ENCODE results near the gene BST2.

BST2 gene, protein sequence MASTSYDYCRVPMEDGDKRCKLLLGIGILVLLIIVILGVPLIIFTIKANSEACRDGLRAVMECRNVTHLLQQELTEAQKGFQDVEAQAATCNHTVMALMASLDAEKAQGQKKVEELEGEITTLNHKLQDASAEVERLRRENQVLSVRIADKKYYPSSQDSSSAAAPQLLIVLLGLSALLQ

DNA sequence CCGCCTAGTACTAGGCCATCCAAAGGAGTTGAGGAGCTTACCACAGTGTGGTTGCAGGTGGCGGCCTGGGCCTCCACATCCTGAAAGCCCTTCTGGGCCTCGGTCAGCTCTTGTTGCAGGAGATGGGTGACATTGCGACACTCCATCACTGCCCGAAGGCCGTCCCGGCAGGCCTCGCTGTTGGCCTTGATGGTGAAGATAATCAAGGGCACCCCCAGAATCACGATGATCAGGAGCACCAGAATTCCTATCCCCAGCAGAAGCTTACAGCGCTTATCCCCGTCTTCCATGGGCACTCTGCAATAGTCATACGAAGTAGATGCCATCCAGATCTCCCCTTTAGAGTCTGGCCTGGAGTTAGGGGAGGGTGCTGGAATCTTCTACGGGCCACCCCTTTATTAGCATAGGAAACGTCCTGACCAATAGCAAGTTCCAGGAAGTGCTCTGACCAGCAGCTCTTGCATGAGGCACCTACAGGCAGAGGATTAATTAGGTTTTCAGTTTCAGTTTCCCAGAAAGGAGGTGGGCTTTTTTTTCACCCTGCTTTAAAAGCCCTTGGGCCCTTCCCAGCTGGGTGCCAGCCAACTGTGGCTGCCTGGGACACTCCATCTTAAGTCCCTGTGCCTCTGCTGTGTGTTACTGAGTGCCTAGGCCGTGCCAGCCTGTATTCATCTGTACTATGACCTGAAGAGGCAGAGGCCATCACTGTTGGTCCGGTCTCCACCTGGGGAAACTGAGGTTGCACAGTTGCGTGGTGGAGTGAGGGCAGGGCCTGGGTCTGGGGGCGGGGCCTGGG, at the start of gene BST2:
BST2 (minus strand) TSS at position 381 of the 796 bp plus-strand sequence; CDS start at position 326, 55 bp downstream.
- no peak for DNase-seq (ENCODE audit: low read depth)

DNA sequence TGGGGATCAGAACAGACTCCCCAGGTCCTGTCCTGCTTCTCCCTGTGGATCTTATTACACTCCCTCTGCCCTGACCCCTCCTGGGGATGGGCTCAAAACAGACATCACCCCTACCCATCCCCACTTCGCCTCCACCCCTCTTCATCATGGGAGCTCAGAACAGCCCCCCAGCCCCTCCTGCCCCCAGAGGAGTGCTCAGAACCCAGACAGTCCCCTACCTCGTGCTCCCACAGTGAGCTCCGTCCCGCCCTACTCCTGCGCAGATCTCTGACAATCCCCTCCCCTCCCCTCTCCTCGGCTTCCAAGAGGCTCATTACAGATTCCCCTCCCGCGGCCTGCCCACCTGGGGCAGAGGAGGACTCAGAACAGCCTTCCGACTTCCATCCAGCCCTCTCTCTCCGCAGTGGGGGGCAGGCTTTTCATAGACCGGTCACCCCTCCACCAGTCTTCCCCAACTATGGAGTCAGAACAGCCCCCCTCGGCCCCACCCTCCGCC, 49.2 kb upstream of the BST2 start:
- DNase-seq (ENCODE audit: low read depth) = no peak

DNA sequence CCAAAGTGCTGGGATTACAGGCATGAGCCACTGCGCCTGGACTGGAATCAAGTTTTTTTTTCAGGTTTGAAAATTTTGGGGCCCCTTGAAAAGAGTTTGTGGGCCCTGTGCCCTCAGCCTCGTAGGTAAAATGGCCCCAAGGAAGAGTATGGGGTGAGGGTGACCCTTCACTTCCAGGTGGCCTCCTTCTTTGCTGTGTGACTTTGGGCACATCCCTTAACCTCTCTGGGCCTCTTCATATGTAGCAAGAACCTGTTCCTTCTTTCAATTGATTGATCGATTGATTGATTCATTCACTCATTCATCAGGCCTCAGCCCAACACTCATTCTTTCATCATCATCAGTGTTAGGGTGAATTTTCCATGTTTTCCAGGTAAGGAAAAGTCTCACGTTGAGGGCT, 46.4 kb upstream of the BST2 start:
- no peak for DNase-seq (ENCODE audit: low read depth)

DNA sequence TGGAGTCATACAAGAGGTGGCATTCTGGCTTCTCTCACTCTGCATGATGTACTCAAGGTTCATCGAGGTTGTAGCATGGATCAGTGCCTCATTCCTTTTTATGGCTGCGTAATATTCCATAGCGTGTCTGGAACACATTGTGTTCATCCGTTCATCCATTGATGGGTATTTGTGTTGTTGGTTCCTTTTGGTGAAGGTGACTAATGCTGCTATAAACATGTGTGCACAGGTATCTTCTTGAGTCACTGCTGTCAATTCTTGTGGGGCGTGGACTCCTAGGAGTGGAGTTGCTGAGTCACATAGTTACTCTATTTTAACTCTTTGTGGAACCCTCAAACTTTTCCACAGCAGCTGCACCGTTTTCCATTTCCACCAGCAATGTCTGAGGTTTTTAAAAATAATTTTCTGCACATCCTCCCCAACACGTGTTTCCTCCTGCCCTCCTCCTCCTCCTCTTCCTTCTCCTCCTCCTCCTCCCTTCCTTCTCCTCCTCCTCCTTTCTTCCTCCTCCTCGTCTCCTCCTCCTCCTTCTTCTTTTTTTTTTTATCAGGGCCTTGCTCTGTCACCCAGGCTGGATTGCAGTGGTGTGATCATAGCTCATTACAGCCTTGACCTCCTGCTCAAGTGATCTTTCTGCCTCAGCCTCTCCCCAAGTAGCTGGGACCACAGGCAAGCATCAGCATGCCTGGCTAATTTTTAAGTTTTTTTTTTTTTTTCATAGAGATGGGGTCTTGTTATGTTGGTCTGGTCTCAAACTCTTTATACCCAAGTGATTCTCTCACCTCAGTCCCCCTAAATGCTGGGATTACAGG, 45.0 kb upstream of the BST2 start:
- no peak for DNase-seq (ENCODE audit: low read depth)

DNA sequence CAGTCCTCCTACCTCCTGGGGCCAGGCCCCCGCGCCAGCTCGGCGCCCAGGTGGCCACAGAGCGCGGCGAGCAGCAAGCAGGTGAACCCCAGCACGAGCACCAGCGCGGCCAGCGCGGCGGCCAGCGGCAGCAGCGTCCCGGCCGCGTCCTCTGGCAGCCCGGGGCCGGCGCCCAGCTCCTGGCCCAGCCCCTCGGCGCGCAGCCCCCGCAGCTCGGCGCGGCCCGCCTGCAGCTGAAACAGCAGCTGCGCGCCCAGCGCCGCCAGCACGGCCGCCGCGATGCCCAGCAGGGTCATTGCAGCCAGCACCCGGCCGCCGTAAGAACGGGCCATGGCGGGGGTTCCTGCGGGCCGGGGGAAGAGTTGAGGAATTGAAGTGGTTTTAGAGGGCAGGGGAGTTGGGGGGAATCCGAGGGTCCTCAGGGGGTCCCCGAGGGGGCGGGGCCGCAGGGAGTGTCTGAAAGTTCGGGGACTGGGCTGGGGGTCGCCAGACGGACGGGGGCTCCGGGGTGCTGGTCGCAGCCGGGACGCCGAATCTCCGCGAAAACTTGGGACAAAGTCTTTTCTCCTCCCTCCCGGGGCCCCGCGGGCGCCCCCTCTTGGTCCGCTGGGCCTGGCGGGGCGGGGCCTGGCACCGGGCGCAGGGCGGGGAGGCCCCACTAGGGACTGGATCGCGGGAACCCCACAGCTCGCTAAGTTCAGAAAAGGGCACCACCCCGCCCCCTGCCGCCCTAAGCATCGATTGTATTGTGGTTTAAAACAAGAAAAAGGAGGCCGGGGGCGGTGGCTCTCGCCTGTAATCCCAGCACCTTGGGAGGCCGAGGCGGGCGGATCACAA, 42.9 kb upstream of the BST2 start, which contains the start of gene TMEM221:
TMEM221 (minus strand) TSS at position 538 of the 837 bp plus-strand sequence; CDS start at position 332, 206 bp downstream.
- DNase-seq (ENCODE audit: low read depth) = no peak

DNA sequence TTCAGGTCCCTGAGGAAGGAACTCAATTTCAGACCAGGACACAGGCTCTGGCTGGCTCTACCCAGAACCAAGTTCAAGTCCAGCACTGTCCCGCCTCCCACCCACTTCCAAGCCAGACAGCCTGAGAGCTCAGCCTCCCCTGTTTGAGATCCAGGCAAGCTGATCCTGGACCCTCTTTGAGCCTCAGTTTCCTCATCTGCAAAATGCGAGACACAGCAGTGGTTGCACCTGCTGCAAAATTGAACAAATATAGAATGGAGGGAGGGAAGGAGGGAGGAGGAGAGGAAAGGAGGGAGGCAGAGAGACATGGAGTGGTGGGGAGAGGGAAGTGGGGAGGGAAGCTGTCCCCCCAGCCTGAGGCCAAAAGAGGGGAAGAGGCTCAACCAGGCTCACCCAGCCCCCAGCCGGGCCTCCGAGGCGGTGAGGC, 42.3 kb upstream of the BST2 start:
- DNase-seq (ENCODE audit: low read depth) = no peak

DNA sequence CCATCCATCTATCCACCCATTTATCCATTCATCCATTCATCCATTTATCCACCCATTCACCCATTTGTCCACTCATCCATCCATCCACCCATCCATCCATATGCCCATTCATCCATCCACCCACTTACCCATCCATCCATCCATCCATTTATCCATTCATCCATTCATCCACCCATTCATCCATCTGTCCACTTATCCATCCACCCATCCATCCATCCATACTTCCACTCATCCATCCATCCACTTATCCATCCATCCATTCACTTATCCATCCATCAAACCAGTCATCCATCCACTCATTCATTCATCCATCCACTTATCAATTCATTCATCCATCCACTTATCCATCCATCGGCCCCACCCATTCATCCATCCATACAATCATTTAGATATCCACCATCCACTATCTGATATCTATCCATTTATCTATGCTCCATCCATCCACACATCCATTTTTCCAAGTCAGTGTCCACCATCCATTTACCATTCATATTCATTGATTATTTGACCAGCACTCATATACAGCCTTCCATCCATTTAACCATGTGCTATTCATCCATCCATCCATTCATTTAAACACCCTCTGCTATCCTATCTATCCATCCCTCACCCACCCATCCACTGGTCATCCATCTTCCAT, 40.2 kb upstream of the BST2 start:
- DNase-seq (ENCODE audit: low read depth) = no peak

DNA sequence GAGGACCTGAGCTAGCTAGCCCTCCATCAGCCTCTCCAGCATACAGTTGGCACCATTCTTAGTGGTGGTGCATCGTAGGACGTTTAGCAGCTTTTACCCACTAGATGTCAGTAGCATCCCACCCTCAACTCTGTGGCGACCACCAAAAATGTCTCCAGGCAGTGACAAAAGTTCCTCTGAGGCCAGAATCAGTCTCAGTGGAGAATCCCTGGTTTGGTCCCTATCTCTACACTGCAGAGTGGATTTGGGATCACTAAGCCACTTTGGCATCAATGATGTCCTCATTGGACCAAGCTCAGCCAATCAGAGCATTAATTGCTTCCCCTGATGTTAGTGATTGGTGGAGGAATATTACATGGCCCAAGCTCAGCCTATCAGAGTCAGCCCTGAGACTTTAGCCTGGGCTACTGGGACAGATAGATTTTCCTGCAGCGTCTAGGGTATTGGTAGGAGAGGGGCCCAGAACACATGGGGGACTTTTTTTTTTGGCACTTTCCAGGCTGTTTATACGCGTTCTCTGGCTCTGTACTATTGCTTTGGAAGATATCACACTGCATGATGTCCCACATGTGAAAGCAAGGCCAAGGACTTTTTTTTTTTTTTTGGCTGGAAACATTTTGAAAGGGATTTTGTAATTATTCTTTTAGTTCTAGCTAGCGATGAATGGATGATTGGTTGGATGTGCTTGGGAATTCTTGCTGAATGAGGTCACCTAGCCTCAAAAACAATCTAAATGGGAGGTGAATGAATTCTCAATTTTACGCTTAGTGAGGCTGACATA, 36.0 kb upstream of the BST2 start:
- no peak for DNase-seq (ENCODE audit: low read depth)

DNA sequence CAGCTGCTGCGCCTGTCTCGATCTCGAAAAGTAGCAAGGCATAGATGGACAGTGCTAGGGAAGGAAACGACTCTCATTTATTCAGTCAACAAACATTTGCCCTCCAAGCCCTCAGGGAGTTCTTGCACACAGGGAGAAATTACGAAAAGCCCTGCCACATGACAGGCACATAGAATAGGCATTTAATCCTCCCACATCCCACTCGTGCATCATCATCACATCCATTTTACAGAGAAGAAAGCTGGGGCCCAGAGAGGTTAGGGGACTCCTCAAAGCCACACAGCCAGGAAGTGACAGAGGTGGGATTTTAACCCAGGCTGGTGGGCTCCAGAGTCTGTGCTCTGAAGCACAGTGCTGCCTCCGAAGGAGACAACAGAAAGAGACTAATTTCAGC, 31.4 kb upstream of the BST2 start:
- no peak for DNase-seq (ENCODE audit: low read depth)

DNA sequence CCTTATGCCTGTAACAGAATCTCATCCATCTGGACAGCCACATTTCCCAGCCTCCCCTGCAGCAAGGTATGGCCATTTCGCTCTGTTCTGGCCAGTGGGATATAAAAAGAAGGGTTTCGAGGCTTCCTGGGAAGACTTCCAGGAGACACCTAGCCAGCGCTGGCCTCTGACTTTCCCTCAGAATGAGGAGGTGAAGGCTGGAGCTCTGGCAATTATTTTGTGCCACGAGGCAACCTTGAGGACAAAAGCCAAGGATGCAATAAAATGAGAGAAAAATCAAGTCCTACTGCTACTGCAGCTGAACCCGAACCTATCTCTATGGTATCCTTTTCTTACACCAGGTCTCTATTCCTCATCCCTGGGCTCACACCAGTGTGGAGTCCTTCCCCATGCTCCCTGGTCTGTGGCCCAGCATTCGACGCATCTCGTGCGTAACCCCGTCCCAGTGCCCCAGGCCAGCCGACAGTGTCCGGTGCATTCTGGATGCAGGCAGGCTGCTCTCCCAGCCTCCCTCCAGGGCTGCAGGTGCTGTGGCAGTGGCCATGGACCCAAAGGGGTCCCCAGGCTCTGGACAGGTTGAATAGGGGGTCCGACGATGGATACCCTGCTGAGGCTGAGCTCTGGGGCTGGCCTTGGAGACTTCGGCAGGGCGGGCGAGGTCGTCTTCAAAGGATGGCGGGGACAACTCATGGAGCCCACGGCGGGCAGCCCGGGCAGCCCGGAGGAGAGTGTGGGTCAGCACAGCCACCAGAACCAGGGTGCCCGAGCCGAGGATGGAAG, 30.9 kb upstream of the BST2 start:
- DNase-seq (ENCODE audit: low read depth) = no peak

DNA sequence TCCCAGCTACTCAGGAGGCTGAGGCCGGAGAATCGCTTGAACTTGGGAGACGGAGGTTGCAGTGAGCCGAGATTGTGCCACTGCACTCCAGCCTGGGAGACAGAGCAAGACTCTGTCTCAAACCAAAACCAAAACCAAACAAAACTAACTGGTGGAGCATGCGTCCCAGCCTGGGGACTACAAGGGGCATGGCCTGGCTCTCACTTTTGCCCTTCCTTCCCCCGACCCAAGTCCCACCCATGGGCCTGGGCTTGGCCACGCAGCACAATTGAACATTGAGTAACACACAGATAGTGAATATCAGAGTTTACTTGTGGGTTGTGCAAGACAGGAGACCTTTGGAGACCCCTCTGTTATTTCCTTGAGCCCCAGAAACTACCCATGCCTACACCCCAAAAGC, 29.8 kb upstream of the BST2 start:
- DNase-seq (ENCODE audit: low read depth) = no peak

DNA sequence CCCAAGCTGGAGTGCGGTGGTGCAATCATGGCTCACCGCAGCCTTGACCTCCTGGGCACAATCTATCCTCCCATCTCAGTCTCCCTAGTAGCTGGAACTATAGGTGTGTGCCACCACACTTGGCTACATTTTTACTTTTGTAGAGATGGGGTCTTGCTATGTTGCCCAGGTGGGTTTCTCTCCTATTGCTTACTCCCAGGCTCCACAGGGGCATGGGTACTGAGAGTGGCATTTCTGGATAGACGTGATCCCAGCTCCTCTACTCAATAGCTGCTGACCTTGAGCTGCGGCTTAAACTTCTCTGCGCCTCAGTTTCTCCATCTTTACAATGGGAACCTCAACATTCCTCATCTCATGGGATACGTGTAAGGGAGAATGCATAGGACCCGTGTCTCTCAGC, 26.0 kb upstream of the BST2 start:
- DNase-seq (ENCODE audit: low read depth) = no peak

DNA sequence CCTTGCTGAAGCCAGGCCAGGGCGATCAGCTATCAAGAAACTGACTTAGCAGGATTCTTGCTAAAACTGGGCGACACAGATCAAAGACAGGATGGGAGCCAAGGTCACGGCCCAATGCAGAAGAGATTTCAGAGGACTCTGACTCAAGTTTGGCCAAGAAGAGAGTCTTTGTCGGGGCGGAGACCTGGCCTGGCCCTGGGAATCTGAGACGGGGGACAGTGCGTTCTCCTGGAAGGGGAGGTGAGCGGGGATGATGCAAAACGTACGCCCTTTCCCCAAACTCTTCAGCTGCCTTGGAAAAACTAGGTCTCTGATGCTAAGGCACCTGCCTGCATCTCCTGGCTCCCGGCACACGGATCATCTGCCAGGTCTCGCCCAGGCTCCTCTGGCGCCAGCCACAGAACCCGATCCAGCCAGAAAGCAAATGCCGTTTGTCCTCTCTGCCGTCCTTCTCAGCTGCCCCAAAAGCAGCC, 24.2 kb upstream of the BST2 start:
- DNase-seq (ENCODE audit: low read depth) = no peak

DNA sequence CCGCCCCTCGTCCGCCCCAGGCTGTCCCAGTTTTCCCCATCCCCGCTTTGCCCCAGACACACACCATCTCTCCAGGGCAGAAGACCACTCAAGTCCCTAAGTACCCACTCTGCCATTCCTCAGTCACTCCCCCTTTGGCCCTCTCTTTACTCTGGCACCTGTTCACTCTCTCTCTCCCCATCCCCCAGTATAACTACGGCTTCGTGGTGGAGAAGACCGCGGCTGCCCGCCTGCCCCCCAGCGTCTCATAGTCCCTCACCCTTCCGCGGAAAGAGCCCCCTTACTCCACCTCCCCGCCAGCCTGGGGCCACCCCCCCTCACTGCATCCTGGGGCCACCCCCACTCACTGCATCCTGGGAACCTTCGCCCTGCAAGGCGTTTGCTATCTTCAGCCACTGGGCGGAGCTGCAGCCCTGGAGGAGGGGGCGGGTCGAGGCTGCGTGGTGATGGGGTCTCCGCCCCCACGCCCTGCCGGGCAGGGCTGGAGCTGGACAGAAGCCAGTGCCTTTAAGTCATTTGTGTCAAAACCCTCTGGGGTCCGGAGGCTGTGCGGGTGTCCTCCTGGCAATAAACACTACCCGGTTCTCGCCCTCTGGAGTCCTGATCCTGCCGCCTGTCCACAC, 19.4 kb upstream of the BST2 start:
- DNase-seq (ENCODE audit: low read depth) = no peak

DNA sequence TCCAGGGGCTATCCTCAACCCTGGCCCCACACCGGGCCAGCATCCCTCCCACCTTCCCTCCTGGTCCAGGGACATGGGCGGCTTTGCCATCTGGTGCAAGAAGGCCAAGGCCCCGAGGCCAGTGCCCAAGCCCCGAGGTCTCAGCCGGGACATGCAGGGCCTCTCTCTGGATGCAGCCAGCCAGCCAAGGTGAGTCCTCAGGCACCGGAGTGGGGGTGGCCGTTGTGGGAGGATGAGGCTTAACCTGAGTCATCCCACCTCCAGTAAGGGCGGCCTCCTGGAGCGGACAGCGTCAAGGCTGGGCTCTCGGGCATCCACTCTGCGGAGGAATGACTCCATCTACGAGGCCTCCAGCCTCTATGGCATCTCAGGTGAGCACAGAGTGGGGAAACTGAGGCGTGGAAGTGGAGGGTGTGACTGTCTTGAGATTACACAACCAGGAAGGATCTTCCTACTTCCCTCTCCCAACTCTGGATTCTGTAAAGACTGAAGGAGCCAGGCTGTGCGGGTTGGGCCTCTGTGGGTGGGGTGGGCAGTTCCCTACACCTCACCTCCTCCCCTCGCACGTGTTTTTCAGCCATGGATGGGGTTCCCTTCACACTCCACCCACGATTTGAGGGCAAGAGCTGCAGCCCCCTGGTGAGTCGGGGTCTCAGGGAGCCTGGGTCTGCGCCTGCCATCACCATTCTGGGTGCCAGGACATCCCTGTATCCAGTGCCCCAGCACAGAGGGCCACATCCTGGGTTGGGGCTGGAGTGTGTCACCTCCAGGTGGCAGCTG, 18.2 kb upstream of the BST2 start:
- DNase-seq (ENCODE audit: low read depth) = no peak

DNA sequence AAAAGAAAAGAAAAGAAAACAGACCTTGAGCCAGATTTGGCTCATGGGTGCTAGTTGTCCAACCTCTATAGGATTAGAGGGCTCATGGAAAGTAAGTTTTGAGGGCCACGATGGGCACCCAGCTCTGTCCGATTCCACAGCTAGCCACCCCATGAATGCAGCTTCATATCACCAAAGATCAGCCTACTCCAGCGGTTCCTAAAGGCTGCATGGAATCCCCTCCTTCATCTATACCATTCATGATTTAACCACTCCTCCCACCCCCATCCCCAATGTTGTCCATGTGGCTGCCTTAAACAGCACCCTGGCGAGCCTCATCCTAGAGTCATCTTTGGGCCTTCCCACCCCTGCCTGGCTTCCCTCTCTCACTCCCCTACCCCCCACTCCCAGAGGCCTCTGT, 16.5 kb upstream of the BST2 start:
- DNase-seq (ENCODE audit: low read depth) = no peak

DNA sequence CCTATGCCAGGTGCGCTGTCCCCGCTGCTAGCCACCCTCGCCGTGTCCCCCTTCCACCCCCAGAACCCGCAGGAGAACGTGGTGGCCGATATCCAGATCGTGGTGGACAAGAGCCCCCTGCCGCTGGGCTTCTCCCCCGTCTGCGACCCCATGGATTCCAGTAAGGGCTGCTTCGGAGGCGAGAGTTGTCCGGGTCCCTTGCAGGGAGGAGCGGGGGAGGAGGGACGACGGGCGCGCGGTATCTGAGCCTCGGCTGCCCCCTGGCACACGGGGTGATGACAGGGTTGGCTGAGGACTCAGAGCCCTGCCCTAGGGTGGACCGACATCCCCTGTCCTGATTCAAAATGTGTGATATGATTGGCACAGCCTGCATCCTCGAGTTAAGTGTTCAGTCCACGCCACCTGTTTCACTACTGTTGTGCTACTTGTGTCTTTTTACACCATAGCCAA, 15.1 kb upstream of the BST2 start:
- no peak for DNase-seq (ENCODE audit: low read depth)
